Osteoblast (primary cell): ENCODE results near the gene REXO1. TPM values are rescaled to one million over a fixed set of nuclear protein-coding genes. Genes with fewer than 3 reads are reported as not detected.

ENCODE experiments used
- DNase-seq: peaks from one replicate; pipeline ENCODE4 v3.0.0; 2011; ENCODE audit warnings: low spot score, mixed read lengths; ENCODE audit not compliant: insufficient read length; ENCODE audit errors: missing footprints
- H2AFZ ChIP-seq: 2 replicates; pipeline ENCODE4 v1.6.0; 2011; ENCODE audit warnings: mild to moderate bottlenecking, low read length
- H3K27ac ChIP-seq: 2 replicates; pipeline ENCODE4 v1.5.1; 2011; ENCODE audit warnings: mild to moderate bottlenecking, low read depth, low read length, moderate library complexity
- H3K27me3 ChIP-seq: 2 replicates; pipeline ENCODE4 v1.6.0; 2012; ENCODE audit warnings: mild to moderate bottlenecking, control low read depth, inconsistent platforms, low read length, moderate library complexity; ENCODE audit not compliant: insufficient read depth
- H3K36me3 ChIP-seq: 2 replicates; pipeline ENCODE4 v1.5.1; 2011; ENCODE audit warnings: mild to moderate bottlenecking, low read length, control low read depth, moderate library complexity; ENCODE audit not compliant: insufficient read depth
- H3K4me1 ChIP-seq: 2 replicates; pipeline ENCODE4 v1.5.1; 2011; ENCODE audit warnings: mild to moderate bottlenecking, low read length, control low read depth, moderate library complexity; ENCODE audit not compliant: insufficient read depth
- H3K4me2 ChIP-seq: 2 replicates; pipeline ENCODE4 v1.6.0; 2011; ENCODE audit warnings: mild to moderate bottlenecking, low read length; ENCODE audit not compliant: insufficient read depth
- H3K4me3 ChIP-seq: fragments of 200-600 bp; sonication (generic); 3 replicates; pipeline ENCODE4 v1.5.1; 2012; ENCODE audit warnings: mild to moderate bottlenecking, low read length, inconsistent platforms; ENCODE audit not compliant: insufficient read depth
- H3K79me2 ChIP-seq: 2 replicates; pipeline ENCODE4 v1.6.0; 2012; ENCODE audit warnings: mild to moderate bottlenecking, low read length, control low read depth, inconsistent platforms; ENCODE audit not compliant: insufficient read depth
- H3K9me3 ChIP-seq: 2 replicates; pipeline ENCODE4 v1.5.1; 2011; ENCODE audit warnings: low read depth, low read length, control low read depth
- H4K20me1 ChIP-seq: 2 replicates; pipeline ENCODE4 v1.6.0; 2012; ENCODE audit warnings: mild to moderate bottlenecking, low read length, control low read depth; ENCODE audit not compliant: insufficient read depth
- CTCF ChIP-seq: IDR thresholded peaks from 2 replicates; pipeline ENCODE4 v1.5.1; 2011; ENCODE audit warnings: mild to moderate bottlenecking, low read depth, low read length, moderate library complexity; ENCODE audit errors: extremely low read depth
- total RNA-seq: library from RNA; depleted of rRNA; stranded (reverse); fragments of >200 nt; gene quantifications from 2 replicates; pipeline ENCODE4 v1.2.3, GENCODE V29; 2012

Gene REXO1
- total RNA-seq, 1 donor = 9.4 TPM

GRCh38 chr19:1839658-1840540, 8.4 kb downstream of the REXO1 start:
- Histone ChIP-seq H3K79me2 (peaks cover 98% of the 10 kb centered on the region), H3K4me3 (no peak overlapping the region), H2AFZ (no peak overlapping the region), H4K20me1 (peaks cover 73% of the 10 kb centered on the region), H3K4me1 (peaks cover 2% of the 10 kb centered on the region), H3K9me3 (no peaks in the 10 kb centered on the region), H3K27ac (no peak overlapping the region), H3K4me2 (no peak overlapping the region), H3K27me3 (no peaks in the 10 kb centered on the region), H3K36me3 (no peaks in the 10 kb centered on the region)
- DNase-seq = no peak
- TF ChIP-seq CTCF = no peak

- Histone ChIP-seq H3K4me3 (no peak overlapping the region), H3K79me2 (peaks cover 97% of the 10 kb centered on the region), H3K9me3 (no peaks in the 10 kb centered on the region), H3K4me2 (peak overlapping the region; percentile 40), H3K4me1 (peaks cover 2% of the 10 kb centered on the region), H2AFZ (no peak overlapping the region), H3K27me3 (no peaks in the 10 kb centered on the region), H3K27ac (no peak overlapping the region), H3K36me3 (no peaks in the 10 kb centered on the region), H4K20me1 (peaks cover 74% of the 10 kb centered on the region)
- DNase-seq = peak; percentile 99
- TF ChIP-seq CTCF = peak; percentile 87
These were observed 10.6 kb downstream of the REXO1 start for GRCh38 chr19:1837625-1838105.

GRCh38 chr19:1837222-1837565, 11.1 kb downstream of the REXO1 start:
- peaks cover 71% of the 10 kb centered on the region for H4K20me1 ChIP-seq
- TF ChIP-seq CTCF = no peak

GRCh38 chr19:1836458-1837221, 11.6 kb downstream of the REXO1 start:
- TF ChIP-seq CTCF = no peak
- peaks cover 95% of the 10 kb centered on the region for H3K79me2 ChIP-seq
- no peak overlapping the region for H2AFZ ChIP-seq
- no peak overlapping the region for H3K27ac ChIP-seq
- H3K36me3 ChIP-seq = no peaks in the 10 kb centered on the region
- H4K20me1 ChIP-seq = peaks cover 73% of the 10 kb centered on the region
- H3K27me3 ChIP-seq = no peaks in the 10 kb centered on the region
- no peak for DNase-seq
- no peak overlapping the region for H3K4me2 ChIP-seq
- H3K9me3 ChIP-seq = no peaks in the 10 kb centered on the region
- no peak overlapping the region for H3K4me3 ChIP-seq
- H3K4me1 ChIP-seq = peaks cover 2% of the 10 kb centered on the region

More at GRCh38 chr19:1837222-1837565, 11.1 kb downstream of the REXO1 start:
- Histone ChIP-seq H2AFZ (no peak overlapping the region), H3K27ac (no peak overlapping the region), H3K27me3 (no peaks in the 10 kb centered on the region), H3K36me3 (no peaks in the 10 kb centered on the region), H3K4me2 (no peak overlapping the region), H3K79me2 (peaks cover 96% of the 10 kb centered on the region), H3K4me3 (no peak overlapping the region), H3K9me3 (no peaks in the 10 kb centered on the region), H3K4me1 (peaks cover 2% of the 10 kb centered on the region)
- DNase-seq = no peak
